SU-DHL-6 (cell line): ENCODE data around the gene ZNF319.

Experiments used
- H2AFZ ChIP-seq: fragments of 200-600 bp; sonication (generic); 2 replicates; pipeline ENCODE4 v1.6.1; 2014; ENCODE audit warnings: low read depth, mild to moderate bottlenecking, moderate library complexity, mixed read lengths, antibody characterized with exemption, low read length; ENCODE audit not compliant: severe bottlenecking
- H3F3A ChIP-seq: fragments of 200-600 bp; shearing (Covaris generic); 2 replicates; pipeline ENCODE4 v1.6.0; 2016; ENCODE audit warnings: antibody characterized with exemption, mild to moderate bottlenecking; ENCODE audit not compliant: insufficient read depth
- H3K27ac ChIP-seq: fragments of 200-600 bp; sonication (generic); 2 replicates; pipeline ENCODE4 v1.5.1; 2016; ENCODE audit warnings: low read depth, mild to moderate bottlenecking, low read length, moderate library complexity, mixed read lengths
- H3K27me3 ChIP-seq: fragments of 200-600 bp; sonication (generic), shearing (Covaris generic); 2 replicates; pipeline ENCODE4 v1.6.0; 2014; ENCODE audit warnings: mild to moderate bottlenecking, low read length
- H3K36me3 ChIP-seq: fragments of 200-600 bp; sonication (generic); 2 replicates; pipeline ENCODE4 v1.6.1; 2014; ENCODE audit warnings: mild to moderate bottlenecking, low read length, mixed read lengths
- H3K4me2 ChIP-seq: fragments of 300-600, 200-600 bp; shearing (Covaris generic), sonication (generic); 2 replicates; pipeline ENCODE4 v1.6.0; 2014; ENCODE audit warnings: low read length, low read depth, mild to moderate bottlenecking; ENCODE audit not compliant: poor library complexity, severe bottlenecking
- H3K4me3 ChIP-seq: fragments of 200-600 bp; sonication (generic); 2 replicates; pipeline ENCODE4 v1.5.1; 2014; ENCODE audit warnings: antibody characterized with exemption, low read length, mild to moderate bottlenecking, mixed read lengths; ENCODE audit not compliant: insufficient read depth, poor library complexity, severe bottlenecking
- H3K79me2 ChIP-seq: fragments of 200-600 bp; sonication (generic); 2 replicates; pipeline ENCODE4 v1.6.1; 2014; ENCODE audit warnings: mild to moderate bottlenecking, low read length, moderate library complexity; ENCODE audit not compliant: insufficient read depth
- H3K9ac ChIP-seq: fragments of 200-600 bp; sonication (generic); 2 replicates; pipeline ENCODE4 v1.7.0; 2014; ENCODE audit warnings: mild to moderate bottlenecking, low read length
- H3K9me2 ChIP-seq: fragments of 200-600 bp; sonication (generic); replicated peaks from 2 replicates; pipeline ENCODE4 v1.6.1; 2014; ENCODE audit warnings: low read length; ENCODE audit not compliant: insufficient read depth
- H3K9me3 ChIP-seq: fragments of 200-600 bp; sonication (generic); 2 replicates; pipeline ENCODE4 v1.6.1; 2014; ENCODE audit warnings: low read length, mixed read lengths; ENCODE audit not compliant: insufficient read depth
- H4K20me1 ChIP-seq: fragments of 200-600 bp; sonication (generic); 2 replicates; pipeline ENCODE4 v1.6.1; 2014; ENCODE audit warnings: low read depth, mild to moderate bottlenecking, antibody characterized with exemption, low read length, moderate library complexity, mixed read lengths
- CTCF ChIP-seq: fragments of 200-600 bp; sonication (generic); IDR thresholded peaks from one replicate; pipeline ENCODE4 v1.5.1; 2017; ENCODE audit warnings: antibody characterized with exemption, mild to moderate bottlenecking, low read length, moderate library complexity; ENCODE audit not compliant: insufficient read depth, poor library complexity, severe bottlenecking
- EZH2phosphoT487 ChIP-seq: fragments of 200-600 bp; sonication (generic), shearing (Covaris generic); conservative IDR thresholded peaks from 2 replicates; pipeline ENCODE4 v1.6.1; 2018; ENCODE audit warnings: mild to moderate bottlenecking, antibody characterized with exemption, low read length, moderate library complexity, mixed read lengths

The ZNF319 gene

GRCh38 chr16:57984443-57985203, 15.8 kb downstream of the ZNF319 start:
- H3K4me3 ChIP-seq = no peak overlapping the region
- no peaks in the 10 kb centered on the region for H3F3A ChIP-seq
- H3K79me2 ChIP-seq = no peaks in the 10 kb centered on the region
- TF ChIP-seq CTCF = no peak
- TF ChIP-seq EZH2phosphoT487 = no peak
- H3K27ac ChIP-seq = no peak overlapping the region
- H3K9ac ChIP-seq = no peak overlapping the region
- no peaks in the 10 kb centered on the region for H3K9me3 ChIP-seq
- no peaks in the 10 kb centered on the region for H3K36me3 ChIP-seq
- no peaks in the 10 kb centered on the region for H3K9me2 ChIP-seq
- no peaks in the 10 kb centered on the region for H4K20me1 ChIP-seq
- no peak overlapping the region for H2AFZ ChIP-seq
- no peak overlapping the region for H3K4me2 ChIP-seq
- no peaks in the 10 kb centered on the region for H3K27me3 ChIP-seq

GRCh38 chr16:57982385-57982784, 18.1 kb downstream of the ZNF319 start:
- H3K79me2 ChIP-seq = no peaks in the 10 kb centered on the region
- no peak overlapping the region for H3K27ac ChIP-seq
- no peak overlapping the region for H2AFZ ChIP-seq
- no peak overlapping the region for H3K4me3 ChIP-seq
- no peaks in the 10 kb centered on the region for H4K20me1 ChIP-seq
- no peaks in the 10 kb centered on the region for H3K9me2 ChIP-seq
- H3K36me3 ChIP-seq = no peaks in the 10 kb centered on the region
- H3K27me3 ChIP-seq = no peaks in the 10 kb centered on the region
- no peaks in the 10 kb centered on the region for H3K9me3 ChIP-seq
- H3F3A ChIP-seq = no peaks in the 10 kb centered on the region
- no peak for TF ChIP-seq CTCF
- no peak for TF ChIP-seq EZH2phosphoT487
- H3K4me2 ChIP-seq = no peak overlapping the region
- H3K9ac ChIP-seq = no peak overlapping the region

- H3K9me2 ChIP-seq = no peaks in the 10 kb centered on the region
- no peaks in the 10 kb centered on the region for H3K9me3 ChIP-seq
- no peak overlapping the region for H3K27ac ChIP-seq
- no peaks in the 10 kb centered on the region for H3F3A ChIP-seq
- H3K36me3 ChIP-seq = no peaks in the 10 kb centered on the region
- no peak for TF ChIP-seq CTCF
- TF ChIP-seq EZH2phosphoT487 = no peak
- H2AFZ ChIP-seq = no peak overlapping the region
- H3K79me2 ChIP-seq = no peaks in the 10 kb centered on the region
- no peaks in the 10 kb centered on the region for H4K20me1 ChIP-seq
- no peak overlapping the region for H3K4me3 ChIP-seq
- no peak overlapping the region for H3K9ac ChIP-seq
- no peaks in the 10 kb centered on the region for H3K27me3 ChIP-seq
- H3K4me2 ChIP-seq = no peak overlapping the region
Measured at GRCh38 chr16:57981636-57982035, 18.8 kb downstream of the ZNF319 start.
